Gastroesophageal sphincter (tissue), 4 donors: ENCODE measurements around the gene TRAF3. TPM values are rescaled to one million over a fixed set of nuclear protein-coding genes. Genes with fewer than 3 reads are reported as not detected.
"Not testable (repeated sequence)": the region's sequence is repeated elsewhere in the genome, so short reads cannot be mapped to it uniquely, and the experiment has no call there.

Experiments used
- ATAC-seq: fragments of 150-250 bp; one replicate; pipeline ENCODE4 v1.9.1; 2016; ENCODE audit warnings: mild to moderate bottlenecking, moderate library complexity
- H3K27ac ChIP-seq, 4 donors: fragments of 200-600 bp; sonication (generic) in 3 of 4; 1 replicate in 3 of 4; 2 replicates in 1 of 4; pipeline ENCODE4 v1.5.1; 2016 to 2019
- H3K27me3 ChIP-seq: fragments of 200-600 bp; sonication (generic); one replicate; pipeline ENCODE4 v1.5.1; 2019
- H3K36me3 ChIP-seq, 2 donors: fragments of 200-600 bp; sonication (generic); one replicate each; pipeline ENCODE4 v1.5.1; 2019; ENCODE audit warnings: control low read depth in 1 of 2
- H3K4me1 ChIP-seq, 3 donors: fragments of 200-600 bp; sonication (generic); 1 replicate in 2 of 3; 2 replicates in 1 of 3; pipeline ENCODE4 v1.5.1; 2016 to 2019; ENCODE audit warnings: control low read depth in 2 of 3
- H3K4me3 ChIP-seq, 2 donors: fragments of 200-600 bp; sonication (generic); one replicate each; pipeline ENCODE4 v1.5.1; 2019; ENCODE audit warnings: mild to moderate bottlenecking in 1 of 2, moderate library complexity in 1 of 2
- H3K9me3 ChIP-seq, 3 donors: fragments of 200-600 bp; sonication (generic); one replicate each; pipeline ENCODE4 v1.5.1; 2017 to 2019; ENCODE audit warnings: control low read depth in 2 of 3
- CTCF ChIP-seq, 4 experiments: fragments of 200-600 bp in 2 of 4; fragments of 450-650 bp in 2 of 4; sonication (generic) in 1 of 4; IDR thresholded peaks; one replicate each; pipeline ENCODE4 v1.5.1; 2017 to 2019; ENCODE audit warnings: antibody characterized with exemption in 4 of 4, mild to moderate bottlenecking in 2 of 4, moderate library complexity in 2 of 4
- EP300 ChIP-seq: sonication (generic); formaldehyde crosslinking; IDR thresholded peaks from one replicate; pipeline ENCODE4 v1.6.1; 2017; ENCODE audit warnings: antibody characterized with exemption, mild to moderate bottlenecking
- POLR2A ChIP-seq, 2 donors: fragments of 450-650 bp; IDR thresholded peaks; one replicate each; pipeline ENCODE4 v1.6.1; 2017; ENCODE audit warnings: antibody characterized with exemption in 2 of 2, mild to moderate bottlenecking in 2 of 2, moderate library complexity in 1 of 2
- POLR2AphosphoS5 ChIP-seq: sonication (generic); formaldehyde crosslinking; IDR thresholded peaks from one replicate; pipeline ENCODE4 v1.6.1; 2017; ENCODE audit warnings: antibody characterized with exemption
- WGBS, 2 donors: methylation state at CpG; one replicate each; pipeline ENCODE4 v1.1.5; 2018; ENCODE audit warnings: low coverage in 1 of 2; 5-methylcytosine and 5-hydroxymethylcytosine counted together
- total RNA-seq, 4 donors: library from RNA; depleted of rRNA; stranded (reverse); fragments of >200 nt; gene quantifications; one replicate each; pipeline ENCODE4 v1.1.0, GENCODE V29; 2016

Gene TRAF3
- total RNA-seq, 4 donors from 2014 or later, result 10.9 to 29.0 (median 18.7) TPM

GRCh38 chr14:102872020-102872419, 94.8 kb downstream of the TRAF3 start:
- no peak for TF ChIP-seq EP300
- no peak for TF ChIP-seq CTCF (IDR thresholded peaks at IDR 0.05)
- no peak for TF ChIP-seq POLR2AphosphoS5
- TF ChIP-seq POLR2A (IDR thresholded peaks at IDR 0.05), result no peak

GRCh38 chr14:102873131-102873530, 95.9 kb downstream of the TRAF3 start:
- TF ChIP-seq POLR2AphosphoS5 (no peak), CTCF (IDR thresholded peaks at IDR 0.05) (no peak), EP300 (no peak), POLR2A (IDR thresholded peaks at IDR 0.05) (no peak)
- WGBS, 2 donors, result 93 to 100% methylated on average over 2 to 6 of the region's 7 CpGs
- ATAC-seq, result no peak
- H3K4me1 ChIP-seq, result no peaks in the 10 kb centered on the region
- H3K36me3 ChIP-seq, result peaks cover 0 to 76% of the 10 kb centered on the region in 2 donors
- no peak overlapping the region for H3K27ac ChIP-seq
- H3K9me3 ChIP-seq, result no peaks in the 10 kb centered on the region
- H3K27me3 ChIP-seq, result no peaks in the 10 kb centered on the region
- H3K4me3 ChIP-seq, result no peak overlapping the region

More at GRCh38 chr14:102872020-102872419, 94.8 kb downstream of the TRAF3 start:
- no peak overlapping the region for H3K27ac ChIP-seq
- WGBS, 2 donors, result 96 to 100% methylated on average over 4 to 5 of the region's 5 CpGs
- no peak overlapping the region for H3K4me3 ChIP-seq
- H3K36me3 ChIP-seq, result peaks cover 0 to 66% of the 10 kb centered on the region in 2 donors
- no peaks in the 10 kb centered on the region for H3K9me3 ChIP-seq
- no peaks in the 10 kb centered on the region for H3K27me3 ChIP-seq
- H3K4me1 ChIP-seq, result no peaks in the 10 kb centered on the region
- ATAC-seq, result no peak

- Histone ChIP-seq H3K4me3 (no peak overlapping the region), H3K27ac (no peak overlapping the region), H3K27me3 (no peaks in the 10 kb centered on the region), H3K9me3 (no peaks in the 10 kb centered on the region), H3K36me3 (peaks cover 0 to 77% of the 10 kb centered on the region in 2 donors), H3K4me1 (no peaks in the 10 kb centered on the region)
- TF ChIP-seq POLR2AphosphoS5 (no peak), EP300 (no peak), POLR2A (IDR thresholded peaks at IDR 0.05) (no peak), CTCF (IDR thresholded peaks at IDR 0.05) (no peak)
- no peak for ATAC-seq
- 76 to 89% methylated on average over 3 to 7 of the region's 7 CpGs for WGBS, 2 donors
These were observed 96.4 kb downstream of the TRAF3 start for GRCh38 chr14:102873546-102874061.

- no peak overlapping the region for H3K4me3 ChIP-seq
- no peak for ATAC-seq
- H3K27ac ChIP-seq, result no peak overlapping the region
- no peaks in the 10 kb centered on the region for H3K4me1 ChIP-seq
- no peaks in the 10 kb centered on the region for H3K27me3 ChIP-seq
- H3K36me3 ChIP-seq, result peaks cover 0 to 72% of the 10 kb centered on the region in 2 donors
- no peaks in the 10 kb centered on the region for H3K9me3 ChIP-seq
- 86 to 92% methylated on average over 2 of the region's 2 CpGs for whole genome bisulfite sequencing, 2 donors
- TF ChIP-seq CTCF (IDR thresholded peaks at IDR 0.05) (no peak), POLR2A (IDR thresholded peaks at IDR 0.05) (no peak), POLR2AphosphoS5 (no peak), EP300 (no peak)
These were observed 98.4 kb downstream of the TRAF3 start for GRCh38 chr14:102875652-102876051.

- ATAC-seq, H3K27me3 ChIP-seq, H3K27ac ChIP-seq, H3K4me1 ChIP-seq, H3K4me3 ChIP-seq, H3K9me3 ChIP-seq: not testable (repeated sequence)
- peaks cover 0 to 62% of the 10 kb centered on the region in 2 donors for H3K36me3 ChIP-seq
- WGBS, 2 donors, result 92 to 96% methylated on average over 8 to 10 of the region's 10 CpGs
These were observed 100.3 kb downstream of the TRAF3 start for GRCh38 chr14:102877511-102877910.
